Amniotic epithelial cell (primary cell): Measurements from ENCODE around the gene AP4S1.

Source experiments
- DNase-seq: peaks from one replicate; pipeline ENCODE4 v3.0.0-alpha.2; 2010; ENCODE audit warnings: low read depth

The AP4S1 gene

DNA sequence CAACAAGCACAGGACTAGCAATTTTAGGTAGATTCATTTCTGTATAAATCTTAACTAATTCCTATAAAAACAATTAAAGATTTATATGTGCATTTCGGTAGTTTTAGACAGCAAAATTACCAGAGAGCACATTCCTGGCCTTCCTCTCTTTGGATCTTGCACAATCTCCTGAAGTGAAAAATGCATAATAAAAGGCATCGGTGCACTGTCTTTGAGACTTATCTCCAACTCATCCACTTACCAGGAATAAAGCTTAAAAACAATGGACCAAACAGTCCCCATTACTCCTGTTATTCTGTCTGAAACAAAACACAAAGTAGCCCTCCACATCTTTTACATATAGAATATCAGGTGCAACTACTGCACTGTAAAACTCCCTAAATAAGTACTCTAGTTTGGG lies 112.9 kb downstream of the AP4S1 start:
- peak; percentile 52 for DNase-seq

DNA sequence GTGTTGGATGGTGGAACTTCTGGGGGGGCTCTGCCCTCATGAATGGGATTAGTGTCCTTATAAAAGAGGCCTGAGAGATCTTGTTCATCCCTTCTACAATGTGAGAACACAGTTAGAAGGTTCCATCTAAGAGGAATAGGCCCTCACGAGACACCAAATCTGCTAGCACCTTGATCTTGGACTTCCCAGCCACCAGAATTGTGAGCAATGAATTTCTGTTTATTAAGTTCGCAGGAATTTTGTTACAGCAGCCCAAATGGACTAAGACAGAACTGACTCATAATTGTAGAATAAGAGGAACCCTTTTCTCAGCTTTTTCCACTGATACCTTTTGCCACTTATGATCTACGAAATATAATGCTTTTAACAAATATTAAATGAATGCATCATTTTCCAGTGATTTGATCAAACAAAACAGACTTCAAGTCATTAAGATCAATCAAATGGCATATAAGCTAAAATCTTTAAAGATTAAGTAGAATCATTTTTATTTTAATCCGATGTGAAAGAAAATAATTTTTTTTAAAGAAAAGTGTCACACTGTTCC lies 113.9 kb downstream of the AP4S1 start:
- DNase-seq: no peak

DNA sequence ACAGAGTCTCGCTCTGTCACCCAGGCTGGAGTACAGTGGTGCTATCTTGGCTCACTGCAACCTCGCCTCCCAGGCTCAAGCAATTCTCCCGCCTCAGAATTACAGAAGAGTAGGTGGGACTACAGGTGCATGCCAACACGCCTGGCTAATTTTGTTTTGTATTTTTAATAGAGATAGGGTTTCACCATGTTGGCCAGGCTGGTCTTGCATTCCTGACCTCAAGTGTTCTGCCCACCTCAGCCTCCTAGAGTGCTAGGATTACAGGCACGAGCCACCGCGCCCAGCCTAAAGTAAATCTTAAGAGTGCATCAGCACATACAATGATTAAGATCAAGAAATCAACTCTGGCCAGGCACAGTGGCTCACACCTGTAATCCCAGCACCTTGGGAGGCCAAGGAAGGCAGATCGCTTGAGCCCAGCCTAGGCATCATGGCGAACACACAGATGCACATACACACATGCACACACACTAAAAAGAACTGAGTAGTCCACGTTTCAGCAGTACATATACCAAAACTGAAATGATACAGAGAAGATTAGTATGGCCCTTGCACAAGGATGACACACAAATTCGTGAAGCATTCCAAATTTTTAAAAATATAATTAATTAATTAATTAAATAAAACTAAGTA lies 117.1 kb downstream of the AP4S1 start:
- DNase-seq: no peak
